HCT116 (cell line): ENCODE data around the gene SLC6A18.

ENCODE experiments used
- CEBPB ChIP-seq: IDR thresholded peaks from 2 replicates; pipeline ENCODE4 v1.6.1; 2012; ENCODE audit warnings: low read depth
- EZH2phosphoT487 ChIP-seq: fragments of 200-600 bp; IDR thresholded peaks from 2 replicates; pipeline ENCODE4 v1.6.1; 2018; ENCODE audit warnings: antibody characterized with exemption, borderline replicate concordance
- POLR2A ChIP-seq: IDR thresholded peaks from 2 replicates; pipeline ENCODE4 v1.7.0; 2011; ENCODE audit warnings: borderline replicate concordance; ENCODE audit not compliant: insufficient read depth, insufficient read length; ENCODE audit errors: extremely low read depth
- YY1 ChIP-seq: IDR thresholded peaks from 2 replicates; pipeline ENCODE4 v1.6.1; 2011; ENCODE audit warnings: low read length, low read depth, moderate library complexity, mild to moderate bottlenecking; ENCODE audit not compliant: insufficient replicate concordance; ENCODE audit errors: extremely low read depth
- ZNF274 ChIP-seq: fragments of 200-500 bp; sonication (Bioruptor generic); IDR thresholded peaks from 2 replicates; pipeline ENCODE4 v1.6.1; 2014; ENCODE audit warnings: mild to moderate bottlenecking, low read depth, low read length, inconsistent platforms
- TF ChIP-seq, protein P1 (sequence below), 3 experiments: fragments of 200-600 bp in 1 of 3; sonication (generic) in 1 of 3; IDR thresholded peaks in 2 of 3; conservative IDR thresholded peaks in 1 of 3; 2 replicates each; pipeline ENCODE4 v1.5.1; 2012 to 2017; ENCODE audit warnings: low read depth in 2 of 3, low read length in 2 of 3, antibody characterized with exemption in 1 of 3, borderline replicate concordance in 1 of 3, control low read depth in 1 of 3, mild to moderate bottlenecking in 1 of 3, mixed read lengths in 1 of 3, mixed run types in 1 of 3, moderate library complexity in 1 of 3; ENCODE audit not compliant: insufficient read depth in 1 of 3
- TF ChIP-seq, protein P2 (sequence below): IDR thresholded peaks from 2 replicates; pipeline ENCODE4 v1.6.1; 2012; ENCODE audit warnings: low read depth
- TF ChIP-seq, protein P3 (sequence below): IDR thresholded peaks from 2 replicates; pipeline ENCODE4 v1.6.1; 2012

DNA sequence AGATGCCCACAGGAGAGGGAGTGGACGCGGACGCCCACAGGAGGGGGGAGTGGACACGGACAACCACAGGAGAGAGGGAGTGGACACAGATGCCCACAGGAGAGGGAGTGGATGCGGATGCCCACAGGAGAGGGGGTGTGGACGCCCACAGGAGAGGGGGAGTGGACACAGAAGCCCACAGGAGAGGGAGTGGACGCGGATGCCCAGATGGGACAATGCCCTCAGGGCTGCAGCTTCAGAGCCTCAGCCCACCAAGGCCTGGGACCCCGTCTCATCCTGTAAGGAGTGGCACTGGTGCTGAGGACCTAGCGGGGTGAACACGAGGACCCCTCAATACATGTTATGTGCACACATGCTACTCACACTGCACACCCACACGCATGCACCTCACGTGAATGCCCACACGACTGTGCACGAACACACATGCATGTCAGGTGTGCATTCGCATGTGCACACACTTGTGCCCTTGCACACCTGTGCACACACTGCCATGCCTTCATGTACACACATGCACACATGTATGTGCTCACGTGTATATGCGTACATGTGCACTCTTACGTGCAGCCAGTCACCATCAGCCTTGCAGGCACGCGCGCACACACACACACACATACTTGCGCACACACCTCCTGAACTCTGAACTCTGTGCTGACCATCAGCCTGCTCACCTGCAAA lies 34.8 kb downstream of the SLC6A18 start:
- TF ChIP-seq, protein P1, sequence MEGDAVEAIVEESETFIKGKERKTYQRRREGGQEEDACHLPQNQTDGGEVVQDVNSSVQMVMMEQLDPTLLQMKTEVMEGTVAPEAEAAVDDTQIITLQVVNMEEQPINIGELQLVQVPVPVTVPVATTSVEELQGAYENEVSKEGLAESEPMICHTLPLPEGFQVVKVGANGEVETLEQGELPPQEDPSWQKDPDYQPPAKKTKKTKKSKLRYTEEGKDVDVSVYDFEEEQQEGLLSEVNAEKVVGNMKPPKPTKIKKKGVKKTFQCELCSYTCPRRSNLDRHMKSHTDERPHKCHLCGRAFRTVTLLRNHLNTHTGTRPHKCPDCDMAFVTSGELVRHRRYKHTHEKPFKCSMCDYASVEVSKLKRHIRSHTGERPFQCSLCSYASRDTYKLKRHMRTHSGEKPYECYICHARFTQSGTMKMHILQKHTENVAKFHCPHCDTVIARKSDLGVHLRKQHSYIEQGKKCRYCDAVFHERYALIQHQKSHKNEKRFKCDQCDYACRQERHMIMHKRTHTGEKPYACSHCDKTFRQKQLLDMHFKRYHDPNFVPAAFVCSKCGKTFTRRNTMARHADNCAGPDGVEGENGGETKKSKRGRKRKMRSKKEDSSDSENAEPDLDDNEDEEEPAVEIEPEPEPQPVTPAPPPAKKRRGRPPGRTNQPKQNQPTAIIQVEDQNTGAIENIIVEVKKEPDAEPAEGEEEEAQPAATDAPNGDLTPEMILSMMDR (IDR thresholded peaks at IDR 0.05 in 2 of 3, conservative IDR thresholded peaks at IDR 0.05 in 1 of 3; ENCODE audit: borderline replicate concordance in 1 of 3, insufficient read depth in 1 of 3, low read depth in 2 of 3, low read length in 2 of 3) = no peak
- TF ChIP-seq POLR2A (no peak), EZH2phosphoT487 (no peak), ZNF274 (no peak), YY1 (no peak), CEBPB (no peak)
- TF ChIP-seq, protein P2, sequence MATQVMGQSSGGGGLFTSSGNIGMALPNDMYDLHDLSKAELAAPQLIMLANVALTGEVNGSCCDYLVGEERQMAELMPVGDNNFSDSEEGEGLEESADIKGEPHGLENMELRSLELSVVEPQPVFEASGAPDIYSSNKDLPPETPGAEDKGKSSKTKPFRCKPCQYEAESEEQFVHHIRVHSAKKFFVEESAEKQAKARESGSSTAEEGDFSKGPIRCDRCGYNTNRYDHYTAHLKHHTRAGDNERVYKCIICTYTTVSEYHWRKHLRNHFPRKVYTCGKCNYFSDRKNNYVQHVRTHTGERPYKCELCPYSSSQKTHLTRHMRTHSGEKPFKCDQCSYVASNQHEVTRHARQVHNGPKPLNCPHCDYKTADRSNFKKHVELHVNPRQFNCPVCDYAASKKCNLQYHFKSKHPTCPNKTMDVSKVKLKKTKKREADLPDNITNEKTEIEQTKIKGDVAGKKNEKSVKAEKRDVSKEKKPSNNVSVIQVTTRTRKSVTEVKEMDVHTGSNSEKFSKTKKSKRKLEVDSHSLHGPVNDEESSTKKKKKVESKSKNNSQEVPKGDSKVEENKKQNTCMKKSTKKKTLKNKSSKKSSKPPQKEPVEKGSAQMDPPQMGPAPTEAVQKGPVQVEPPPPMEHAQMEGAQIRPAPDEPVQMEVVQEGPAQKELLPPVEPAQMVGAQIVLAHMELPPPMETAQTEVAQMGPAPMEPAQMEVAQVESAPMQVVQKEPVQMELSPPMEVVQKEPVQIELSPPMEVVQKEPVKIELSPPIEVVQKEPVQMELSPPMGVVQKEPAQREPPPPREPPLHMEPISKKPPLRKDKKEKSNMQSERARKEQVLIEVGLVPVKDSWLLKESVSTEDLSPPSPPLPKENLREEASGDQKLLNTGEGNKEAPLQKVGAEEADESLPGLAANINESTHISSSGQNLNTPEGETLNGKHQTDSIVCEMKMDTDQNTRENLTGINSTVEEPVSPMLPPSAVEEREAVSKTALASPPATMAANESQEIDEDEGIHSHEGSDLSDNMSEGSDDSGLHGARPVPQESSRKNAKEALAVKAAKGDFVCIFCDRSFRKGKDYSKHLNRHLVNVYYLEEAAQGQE = no peak
- TF ChIP-seq, protein P3, sequence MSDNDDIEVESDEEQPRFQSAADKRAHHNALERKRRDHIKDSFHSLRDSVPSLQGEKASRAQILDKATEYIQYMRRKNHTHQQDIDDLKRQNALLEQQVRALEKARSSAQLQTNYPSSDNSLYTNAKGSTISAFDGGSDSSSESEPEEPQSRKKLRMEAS = no peak
